GM23338 (cell line): Measurements from ENCODE around the gene ANKRD50. TPM values are rescaled to one million over a fixed set of nuclear protein-coding genes. Genes with fewer than 3 reads are reported as not detected.
A peak's percentile ranks its signal among the peaks of the same experiment; 100 is the strongest.

Source experiments
- ATAC-seq: fragments of 200-7000 bp; cut with Tn5 transposase; 3 replicates; pipeline ENCODE4 v1.9.1; 2020
- DNase-seq: peaks from one replicate; pipeline ENCODE4 v3.0.0-alpha.2; 2015; ENCODE audit warnings: low spot score
- H2AFZ ChIP-seq: fragments of 200-600 bp; sonication (generic); 2 replicates; pipeline ENCODE4 v1.8.0; 2016; ENCODE audit warnings: antibody characterized with exemption, mild to moderate bottlenecking, moderate library complexity
- H3F3A ChIP-seq: fragments of 200-600 bp; sonication (generic); replicated peaks from 2 replicates; pipeline ENCODE4 v1.8.0; 2017; ENCODE audit warnings: antibody characterized with exemption, mixed run types, low read depth
- H3K27ac ChIP-seq: fragments of 200-600 bp; sonication (generic); 2 replicates; pipeline ENCODE4 v1.6.1; 2016; ENCODE audit warnings: low read depth
- H3K27me3 ChIP-seq: fragments of 200-600 bp; sonication (generic); 2 replicates; pipeline ENCODE4 v1.8.0; 2016; ENCODE audit warnings: mild to moderate bottlenecking, mixed run types, moderate library complexity; ENCODE audit not compliant: insufficient read depth
- H3K36me3 ChIP-seq: fragments of 200-600 bp; sonication (generic); 2 replicates; pipeline ENCODE4 v1.8.0; 2016; ENCODE audit warnings: mild to moderate bottlenecking; ENCODE audit not compliant: insufficient read depth
- H3K4me1 ChIP-seq: fragments of 200-600 bp; sonication (generic); 2 replicates; pipeline ENCODE4 v1.8.0; 2016; ENCODE audit warnings: mild to moderate bottlenecking, moderate library complexity; ENCODE audit not compliant: insufficient read depth
- H3K4me2 ChIP-seq: fragments of 200-600 bp; sonication (generic); 2 replicates; pipeline ENCODE4 v1.7.1; 2017; ENCODE audit warnings: mixed run types
- H3K4me3 ChIP-seq: fragments of 200-600 bp; sonication (generic); 2 replicates; pipeline ENCODE4 v1.6.1; 2016; ENCODE audit warnings: mixed run types
- H3K79me2 ChIP-seq: fragments of 200-600 bp; sonication (generic); replicated peaks from 2 replicates; pipeline ENCODE4 v1.8.0; 2017; ENCODE audit warnings: mild to moderate bottlenecking; ENCODE audit not compliant: insufficient read depth
- H3K9me2 ChIP-seq: fragments of 200-600 bp; sonication (generic); 2 replicates; pipeline ENCODE4 v1.8.0; 2017; ENCODE audit not compliant: insufficient read depth
- H4K20me1 ChIP-seq: fragments of 200-600 bp; sonication (generic); replicated peaks from 2 replicates; pipeline ENCODE4 v1.8.0; 2017; ENCODE audit warnings: mild to moderate bottlenecking; ENCODE audit not compliant: insufficient read depth
- H3K27ac Mint-ChIP-seq: 2 replicates; pipeline ENCODE4 v1.8.0; 2020; ENCODE audit warnings: inconsistent platforms, mild to moderate bottlenecking, moderate library complexity, mixed read lengths
- H3K27me3 Mint-ChIP-seq: 3 replicates; pipeline ENCODE4 v1.8.0; 2022; ENCODE audit warnings: low read depth, mild to moderate bottlenecking, moderate library complexity, mixed read lengths, inconsistent platforms; ENCODE audit not compliant: insufficient read depth, poor library complexity
- H3K36me3 Mint-ChIP-seq: 3 replicates; pipeline ENCODE4 v1.8.0; 2021; ENCODE audit warnings: low read depth, mild to moderate bottlenecking, inconsistent platforms, moderate library complexity, mixed read lengths
- H3K4me1 Mint-ChIP-seq: 3 replicates; pipeline ENCODE4 v1.8.0; 2020; ENCODE audit warnings: mild to moderate bottlenecking, inconsistent platforms, mixed read lengths
- H3K4me3 Mint-ChIP-seq: 3 replicates; pipeline ENCODE4 v1.8.0; 2021; ENCODE audit warnings: moderate library complexity, mild to moderate bottlenecking, inconsistent platforms, mixed read lengths
- H3K9me3 Mint-ChIP-seq: 3 replicates; pipeline ENCODE4 v1.8.0; 2020; ENCODE audit warnings: moderate library complexity, mild to moderate bottlenecking, inconsistent platforms, mixed read lengths
- CREB1 ChIP-seq: fragments of 250-450 bp; sonication (Bioruptor Pico); IDR thresholded peaks from 2 replicates; pipeline ENCODE4 v1.5.0; 2020; ENCODE audit warnings: low read depth, mild to moderate bottlenecking, moderate library complexity
- EZH2phosphoT487 ChIP-seq: fragments of 200-600 bp; sonication (generic); IDR thresholded peaks from one replicate; pipeline ENCODE4 v1.8.1; 2018; ENCODE audit warnings: antibody characterized with exemption; ENCODE audit not compliant: unreplicated experiment
- JUNB ChIP-seq: IDR thresholded peaks from one replicate; pipeline ENCODE4 v1.6.1; 2016; ENCODE audit warnings: antibody characterized with exemption; ENCODE audit not compliant: unreplicated experiment
- NANOG ChIP-seq: IDR thresholded peaks from 2 replicates; pipeline ENCODE4 v1.6.1; 2016; ENCODE audit warnings: antibody characterized with exemption, borderline replicate concordance
- STAT1 ChIP-seq: IDR thresholded peaks from one replicate; pipeline ENCODE4 v1.6.1; 2016; ENCODE audit warnings: antibody characterized with exemption; ENCODE audit not compliant: unreplicated experiment
- ZNF462 ChIP-seq: fragments of 250-450 bp; sonication (Bioruptor Pico); IDR thresholded peaks from 2 replicates; pipeline ENCODE4 v1.5.0; 2020; ENCODE audit warnings: mild to moderate bottlenecking, moderate library complexity
- polyA plus RNA-seq: library from polyadenylated mRNA; unstranded; fragments of >200 nt; fragmentation: Nextera tagmentation; extraction: Ambion mirVana; gene quantifications from 2 replicates; pipeline ENCODE4 v1.2.1, GENCODE V29; 2016
- total RNA-seq: library from RNA; depleted of rRNA; stranded (reverse); fragments of >200 nt; shearing (Covaris generic); gene quantifications from 2 replicates; pipeline ENCODE4 v1.2.3, GENCODE V29; 2014

Gene ANKRD50
- total and polyA plus RNA-seq, 2 experiments from 2014 or later = 5.9 to 27.6 TPM

GRCh38 chr4:124637321-124637720, 75.2 kb downstream of the ANKRD50 start:
- no peaks in the 10 kb centered on the region for H3K36me3 ChIP-seq
- H4K20me1 ChIP-seq = no peaks in the 10 kb centered on the region
- peaks cover 16% of the 10 kb centered on the region for H3K36me3 Mint-ChIP-seq
- no peak overlapping the region; the same call in 1 of the 2 replicates for H3K4me2 ChIP-seq
- H3K79me2 ChIP-seq = no peaks in the 10 kb centered on the region
- H3K27ac Mint-ChIP-seq = peak overlapping the region; percentile 18; the same call in 1 of the 2 replicates
- H3K4me1 ChIP-seq = peaks cover 40% of the 10 kb centered on the region
- DNase-seq = no peak
- H3K27ac ChIP-seq = peak overlapping the region; percentile 90
- no peaks in the 10 kb centered on the region for H3K27me3 ChIP-seq
- no peak overlapping the region for H2AFZ ChIP-seq
- peaks cover 10% of the 10 kb centered on the region; the same call in 2 of the 3 replicates for H3K9me3 Mint-ChIP-seq
- no peak for ATAC-seq
- H3K4me3 ChIP-seq = no peak overlapping the region
- H3K27me3 Mint-ChIP-seq = peaks cover 4% of the 10 kb centered on the region
- peaks cover 49% of the 10 kb centered on the region for H3K4me1 Mint-ChIP-seq
- H3K4me3 Mint-ChIP-seq = no peak overlapping the region
- no peaks in the 10 kb centered on the region for H3K9me2 ChIP-seq
- TF ChIP-seq NANOG (no peak), STAT1 (no peak), JUNB (no peak), EZH2phosphoT487 (no peak), ZNF462 (CRISPR knock-in tag) (no peak)
- peaks cover 5% of the 10 kb centered on the region; the same call in 1 of the 2 replicates for H3F3A ChIP-seq

- peaks cover 35% of the 10 kb centered on the region for H3K4me1 ChIP-seq
- H3K27me3 Mint-ChIP-seq = peaks cover 5% of the 10 kb centered on the region
- peaks cover 5% of the 10 kb centered on the region; the same call in 1 of the 2 replicates for H3F3A ChIP-seq
- H3K27ac Mint-ChIP-seq = peak overlapping the region; percentile 6; the same call in 1 of the 2 replicates
- peak overlapping the region; percentile 51 for H3K4me2 ChIP-seq
- no peaks in the 10 kb centered on the region for H3K79me2 ChIP-seq
- ATAC-seq (peak; percentile 97), DNase-seq (peak; percentile 65)
- H3K9me2 ChIP-seq = no peaks in the 10 kb centered on the region
- H3K9me3 Mint-ChIP-seq = peaks cover 10% of the 10 kb centered on the region; the same call in 2 of the 3 replicates
- peaks cover 16% of the 10 kb centered on the region for H3K36me3 Mint-ChIP-seq
- peaks cover 49% of the 10 kb centered on the region for H3K4me1 Mint-ChIP-seq
- H3K4me3 Mint-ChIP-seq = no peak overlapping the region
- H2AFZ ChIP-seq = no peak overlapping the region
- H3K27me3 ChIP-seq = no peaks in the 10 kb centered on the region
- H3K36me3 ChIP-seq = no peaks in the 10 kb centered on the region
- H3K27ac ChIP-seq = peak overlapping the region; percentile 90
- no peak overlapping the region for H3K4me3 ChIP-seq
- no peaks in the 10 kb centered on the region for H4K20me1 ChIP-seq
- TF ChIP-seq ZNF462 (CRISPR knock-in tag) (peak; percentile 90), CREB1 (CRISPR knock-in tag) (0 out of 2 replicates have a peak, but pooled peaks have one; percentile 15), NANOG (peak; percentile 64; the same call in 1 of the 2 replicates)
Measured at GRCh38 chr4:124636788-124637187, 75.7 kb downstream of the ANKRD50 start.
